K562 (cell line): ENCODE data around the gene SYNRG. TPM values are rescaled to one million over a fixed set of nuclear protein-coding genes. Genes with fewer than 3 reads are reported as not detected.
A peak's percentile ranks its signal among the peaks of the same experiment; 100 is the strongest.

Experiments
- ARNT ChIP-seq, 2 experiments: fragments of 450-650 bp; IDR thresholded peaks; 2 replicates each; pipeline ENCODE4 v1.6.1; 2016; ENCODE audit warnings: mild to moderate bottlenecking in 1 of 2
- CHD4 ChIP-seq: fragments of 200-600 bp; sonication (generic); IDR thresholded peaks from 3 replicates; pipeline ENCODE4 v1.6.1; 2012; ENCODE audit warnings: low read depth, mild to moderate bottlenecking, mixed read lengths, low read length, inconsistent platforms; ENCODE audit not compliant: insufficient read depth, insufficient replicate concordance, poor library complexity, severe bottlenecking
- COPS2 ChIP-seq: fragments of 450-650 bp; conservative IDR thresholded peaks from 2 replicates; pipeline ENCODE4 v1.6.1; 2016; ENCODE audit warnings: mild to moderate bottlenecking, moderate library complexity
- FOXK1 ChIP-seq: sonication (generic); formaldehyde crosslinking; IDR thresholded peaks from 2 replicates; pipeline ENCODE4 v1.8.0; 2022; ENCODE audit warnings: missing genetic modification reagents, mild to moderate bottlenecking, borderline replicate concordance
- HNRNPUL1 ChIP-seq: fragments of 200-400 bp; formaldehyde crosslinking; IDR thresholded peaks from 2 replicates; pipeline ENCODE4 v1.6.1; 2017; ENCODE audit warnings: low read length
- JUND ChIP-seq, 2 experiments: IDR thresholded peaks; 2 replicates in 1 of 2; 3 replicates in 1 of 2; pipeline ENCODE4 v1.6.1; 2011; ENCODE audit warnings: borderline replicate concordance in 2 of 2, low read depth in 2 of 2, low read length in 2 of 2, improper control_type of control experiment in 1 of 2, missing biosample characterization in 1 of 2, missing genetic modification characterization in 1 of 2, missing genetic modification reagents in 1 of 2
- KDM2B ChIP-seq: fragments of 250-450 bp; sonication (Bioruptor Pico); IDR thresholded peaks from 2 replicates; pipeline ENCODE4 v1.8.0; 2021; ENCODE audit warnings: mild to moderate bottlenecking, moderate library complexity
- MITF ChIP-seq: IDR thresholded peaks from 2 replicates; pipeline ENCODE4 v1.6.1; 2014; ENCODE audit warnings: antibody characterized with exemption
- NFIX ChIP-seq: fragments of 250-450 bp; sonication (Bioruptor Pico); IDR thresholded peaks from 2 replicates; pipeline ENCODE4 v1.4.0; 2020; ENCODE audit warnings: low read depth, mild to moderate bottlenecking, moderate library complexity
- PCBP2 ChIP-seq: fragments of 200-400 bp; formaldehyde crosslinking; IDR thresholded peaks from 2 replicates; pipeline ENCODE4 v1.6.1; 2018; ENCODE audit warnings: low read length, low read depth, mild to moderate bottlenecking, moderate library complexity; ENCODE audit not compliant: poor library complexity, severe bottlenecking
- PTRF ChIP-seq: fragments of 450-650 bp; IDR thresholded peaks from 2 replicates; pipeline ENCODE4 v1.6.1; 2016; ENCODE audit warnings: mild to moderate bottlenecking, missing genetic modification characterization, missing compliant biosample characterization
- RUNX1 ChIP-seq: sonication (generic); IDR thresholded peaks from 2 replicates; pipeline ENCODE4 v1.6.1; 2016; ENCODE audit warnings: antibody characterized with exemption, low read depth
- SIN3B ChIP-seq: fragments of 450-650 bp; IDR thresholded peaks from 2 replicates; pipeline ENCODE4 v1.6.1; 2017; ENCODE audit warnings: low read depth, mild to moderate bottlenecking, moderate library complexity
- SP2 ChIP-seq: IDR thresholded peaks from 2 replicates; pipeline ENCODE4 v1.6.1; 2011; ENCODE audit warnings: mild to moderate bottlenecking, low read depth, low read length, moderate library complexity; ENCODE audit not compliant: poor library complexity, severe bottlenecking; ENCODE audit errors: extremely low read depth
- SRSF9 ChIP-seq: fragments of 200-400 bp; formaldehyde crosslinking; IDR thresholded peaks from 2 replicates; pipeline ENCODE4 v1.6.1; 2017; ENCODE audit warnings: low read depth, low read length, borderline replicate concordance
- TAF9B ChIP-seq: fragments of 450-650 bp; IDR thresholded peaks from 2 replicates; pipeline ENCODE4 v1.6.1; 2018; ENCODE audit warnings: mild to moderate bottlenecking; ENCODE audit not compliant: partially characterized antibody
- U2AF1 ChIP-seq: fragments of 200-400 bp; formaldehyde crosslinking; optimal IDR thresholded peaks from 2 replicates; pipeline ENCODE3; 2017; ENCODE audit warnings: mild to moderate bottlenecking, low read depth, low read length, moderate library complexity
- ZBTB17 ChIP-seq: fragments of 450-650 bp; formaldehyde crosslinking; IDR thresholded peaks from 2 replicates; pipeline ENCODE4 v1.4.0; 2020; ENCODE audit warnings: mild to moderate bottlenecking
- ZFP36 ChIP-seq: fragments of 150-350 bp; IDR thresholded peaks from 2 replicates; pipeline ENCODE4 v1.6.1; 2018; ENCODE audit warnings: low read length, low read depth; ENCODE audit not compliant: partially characterized antibody
- ZNF282 ChIP-seq: sonication (generic); formaldehyde crosslinking; IDR thresholded peaks from 2 replicates; pipeline ENCODE4 v1.8.1; 2023; ENCODE audit warnings: missing genetic modification reagents
- ZNF561 ChIP-seq: fragments of 450-650 bp; formaldehyde crosslinking; conservative IDR thresholded peaks from 2 replicates; pipeline ENCODE4 v1.4.0; 2020; ENCODE audit warnings: mild to moderate bottlenecking, moderate library complexity
- ZNF584 ChIP-seq: fragments of 200-800 bp; sonication (Bioruptor generic); IDR thresholded peaks from 2 replicates; pipeline ENCODE4 v1.6.1; 2016; ENCODE audit warnings: low read depth, mild to moderate bottlenecking, missing genetic modification characterization, missing compliant biosample characterization
- ZNF707 ChIP-seq: fragments of 250-450 bp; sonication (Bioruptor Pico); conservative IDR thresholded peaks from 2 replicates; pipeline ENCODE4 v1.8.0; 2022; ENCODE audit warnings: inconsistent platforms, mild to moderate bottlenecking, moderate library complexity
- ZNF717 ChIP-seq: fragments of 250-450 bp; sonication (Bioruptor Pico); IDR thresholded peaks from 2 replicates; pipeline ENCODE4 v1.5.0; 2021
- ZNF75A ChIP-seq: fragments of 450-650 bp; formaldehyde crosslinking; IDR thresholded peaks from 2 replicates; pipeline ENCODE4 v1.4.0; 2020; ENCODE audit warnings: mild to moderate bottlenecking
- polyA plus RNA-seq, 8 experiments: library from polyadenylated mRNA; depleted of rRNA in 4 of 8; stranded (reverse) in 5 of 8; unstranded in 3 of 8; fragments of >200 nt; fragmentation: Nextera tagmentation in 2 of 8; fragmentation: Illumina TruSeq in 1 of 8; extraction: Ambion mirVana in 2 of 8; extraction: Trizol in 1 of 8; gene quantifications; 2 replicates each; pipeline versions ENCODE4 v1.2.1 to v1.2.3, GENCODE V29; 2011 to 2014; ENCODE audit warnings: inconsistent platforms in 1 of 8, missing spikeins in 1 of 8
- total RNA-seq, 7 experiments: library from RNA; depleted of rRNA in 6 of 7; stranded (reverse); fragments of >200 nt in 6 of 7; fragmentation: Illumina TruSeq in 2 of 7; extraction: Trizol in 2 of 7; gene quantifications; 2 replicates each; pipeline versions ENCODE4 v1.2.1 to v1.2.3, GENCODE V29; 2011 to 2021; ENCODE audit warnings: low replicate concordance in 1 of 7
- TF ChIP-seq, protein P1 (sequence below): IDR thresholded peaks from 2 replicates; pipeline ENCODE4 v1.6.1; 2011; ENCODE audit warnings: borderline replicate concordance, low read depth, mild to moderate bottlenecking, moderate library complexity, low read length; ENCODE audit not compliant: insufficient read depth, poor library complexity, severe bottlenecking

Gene SYNRG
- total and polyA plus RNA-seq, 9 of the 15 experiments (the other 6 are each of a cell fraction or from before 2014, with no cell fraction given) = 2.9 to 28.2 (median 15.1) TPM

DNA sequence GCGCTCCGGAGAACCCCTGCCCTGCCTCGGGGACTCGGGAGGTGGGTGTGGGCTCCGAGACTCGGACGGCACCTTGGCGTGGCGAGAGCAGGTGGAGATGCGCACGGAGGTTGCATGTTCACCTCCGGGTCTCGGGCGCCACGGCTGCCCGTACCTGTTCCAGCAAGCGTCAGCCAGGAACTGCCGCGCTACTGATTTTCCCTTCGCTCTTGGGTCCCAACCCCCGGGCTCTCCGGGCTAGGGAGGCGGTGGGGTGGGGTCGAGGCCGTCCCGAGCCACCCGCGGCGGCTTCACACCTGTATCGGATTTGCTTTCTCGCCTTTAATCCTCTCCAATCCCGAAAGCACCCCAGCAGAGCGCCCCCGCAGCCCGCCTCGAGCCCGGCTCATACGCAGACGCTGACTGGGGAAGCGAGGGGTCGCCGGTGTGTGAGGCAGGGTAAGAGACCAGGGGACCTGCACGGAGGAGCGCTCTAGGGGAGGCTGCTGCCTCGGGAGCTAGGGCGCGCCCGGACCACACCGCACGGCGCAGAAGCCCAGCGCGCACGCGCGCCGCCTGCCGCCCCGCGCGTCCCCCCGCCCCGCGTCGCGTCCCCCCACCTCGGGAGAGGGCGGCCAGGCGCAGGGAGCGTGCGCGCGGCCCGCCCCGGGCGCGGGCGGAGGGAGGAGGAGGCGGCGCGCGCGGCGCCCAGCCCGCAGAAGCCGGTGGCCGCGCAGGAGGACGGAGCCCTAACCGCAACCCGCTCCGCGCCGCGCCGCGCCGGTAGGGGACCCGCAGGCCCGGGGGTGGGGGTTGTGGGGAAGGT is 119.8 kb downstream of the SYNRG start, which contains the start of gene DUSP14 (continued):
- TF ChIP-seq NFIX (CRISPR knock-in tag) (no peak), HNRNPUL1 (no peak), FOXK1 (CRISPR knock-in tag) (no peak), RUNX1 (no peak), ZFP36 (no peak), SRSF9 (no peak), CHD4 (no peak), TAF9B (no peak), ZNF717 (CRISPR knock-in tag) (no peak), SIN3B (no peak), PTRF (tag) (no peak), ZNF561 (CRISPR knock-in tag) (no peak), PCBP2 (no peak), ZNF75A (no peak), ZNF282 (CRISPR knock-in tag) (no peak), KDM2B (CRISPR knock-in tag) (peak; percentile 95), SP2 (no peak), MITF (no peak), JUND (IDR thresholded peaks at IDR 0.05; ENCODE audit: borderline replicate concordance, low read depth, low read length) (no peak), JUND (tag; IDR thresholded peaks at IDR 0.05; ENCODE audit: borderline replicate concordance, low read depth, low read length) (no peak), U2AF1 (no peak), ARNT (IDR thresholded peaks at IDR 0.05) (no peak), ZBTB17 (CRISPR knock-in tag) (no peak), ZNF584 (CRISPR knock-in tag) (no peak), ZNF707 (CRISPR knock-in tag) (no peak), COPS2 (no peak)
- TF ChIP-seq, protein P1, sequence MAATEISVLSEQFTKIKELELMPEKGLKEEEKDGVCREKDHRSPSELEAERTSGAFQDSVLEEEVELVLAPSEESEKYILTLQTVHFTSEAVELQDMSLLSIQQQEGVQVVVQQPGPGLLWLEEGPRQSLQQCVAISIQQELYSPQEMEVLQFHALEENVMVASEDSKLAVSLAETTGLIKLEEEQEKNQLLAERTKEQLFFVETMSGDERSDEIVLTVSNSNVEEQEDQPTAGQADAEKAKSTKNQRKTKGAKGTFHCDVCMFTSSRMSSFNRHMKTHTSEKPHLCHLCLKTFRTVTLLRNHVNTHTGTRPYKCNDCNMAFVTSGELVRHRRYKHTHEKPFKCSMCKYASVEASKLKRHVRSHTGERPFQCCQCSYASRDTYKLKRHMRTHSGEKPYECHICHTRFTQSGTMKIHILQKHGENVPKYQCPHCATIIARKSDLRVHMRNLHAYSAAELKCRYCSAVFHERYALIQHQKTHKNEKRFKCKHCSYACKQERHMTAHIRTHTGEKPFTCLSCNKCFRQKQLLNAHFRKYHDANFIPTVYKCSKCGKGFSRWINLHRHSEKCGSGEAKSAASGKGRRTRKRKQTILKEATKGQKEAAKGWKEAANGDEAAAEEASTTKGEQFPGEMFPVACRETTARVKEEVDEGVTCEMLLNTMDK = peak; percentile 83
